Measurements from ENCODE around the gene USP40.

USP40 gene

DNA sequence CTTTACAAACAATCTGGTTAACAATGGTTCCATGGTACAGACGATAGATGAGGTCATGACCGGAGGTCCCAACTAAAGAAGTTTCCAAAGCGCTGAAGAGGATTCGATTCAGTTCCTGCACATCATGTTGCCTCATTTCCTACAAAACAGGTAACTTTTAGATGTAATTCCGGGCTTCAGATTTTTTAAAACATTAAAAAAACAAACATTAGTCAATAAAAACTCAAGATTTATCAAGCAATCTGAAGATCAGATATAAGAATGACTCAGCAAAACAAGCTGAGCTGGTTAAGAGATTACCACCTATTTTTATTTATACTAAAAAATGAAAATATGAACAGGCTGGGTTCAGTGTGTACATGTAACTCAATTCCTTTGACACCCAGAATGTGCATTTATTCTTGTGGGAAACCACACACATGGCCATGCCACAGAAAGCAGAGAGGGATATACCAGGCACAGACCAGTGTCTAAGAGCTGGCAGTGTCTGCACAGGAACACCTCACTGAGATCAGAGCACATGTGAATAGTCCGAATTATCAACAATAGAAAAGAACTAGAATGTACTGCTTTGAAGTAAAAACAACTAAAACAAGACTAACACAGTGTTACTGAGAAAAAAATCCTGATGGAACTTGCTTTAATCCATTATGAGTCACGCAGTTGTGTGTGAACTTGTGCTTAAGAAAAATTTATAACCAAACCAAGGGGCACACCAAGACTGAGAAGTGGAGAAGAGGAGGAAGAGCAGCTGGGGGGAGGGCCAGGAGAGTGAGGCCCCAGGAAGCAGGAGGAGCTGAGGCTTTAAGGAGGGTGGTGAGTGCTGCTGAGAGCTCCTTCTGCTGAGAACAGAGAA is 9.5 kb downstream of the USP40 start:
- DNase-seq: no peak

DNA sequence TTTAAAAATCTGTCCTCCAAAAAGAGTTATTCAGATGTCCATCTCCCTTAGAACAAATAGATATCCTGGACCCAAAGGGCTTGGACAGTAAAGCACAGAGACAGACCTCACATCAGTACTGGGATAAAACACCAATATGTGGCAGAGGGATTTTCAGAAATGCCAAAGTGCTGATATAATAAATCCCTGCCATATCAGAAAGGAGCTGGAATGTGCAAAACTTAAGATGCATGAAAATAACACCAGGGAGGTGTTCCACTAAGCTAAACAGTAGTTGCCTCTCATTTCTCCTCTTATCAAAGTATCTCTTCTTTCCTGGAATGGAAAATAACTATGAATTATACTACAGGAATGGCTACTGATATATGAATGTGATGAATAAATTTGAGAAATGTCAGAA is 13.2 kb downstream of the USP40 start:
- no peak for DNase-seq

DNA sequence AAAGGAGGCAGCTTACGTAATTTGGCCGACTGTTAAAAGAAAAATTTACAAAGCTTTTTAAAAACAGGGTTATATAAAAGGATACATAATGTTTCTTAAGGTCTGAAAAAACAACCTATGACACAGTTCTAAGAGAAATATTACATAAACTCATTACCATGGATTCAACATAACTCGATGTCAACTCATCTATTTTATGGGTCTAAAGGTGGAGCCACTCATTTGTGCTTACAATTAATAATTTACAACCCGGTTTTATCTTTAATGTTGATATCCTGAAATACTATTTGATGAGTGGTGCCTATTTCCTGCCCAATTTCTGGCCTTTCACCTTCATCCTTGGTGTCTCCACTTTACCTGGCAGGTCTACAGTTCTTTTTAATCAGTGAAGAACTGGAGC is 15.1 kb downstream of the USP40 start:
- DNase-seq: no peak

DNA sequence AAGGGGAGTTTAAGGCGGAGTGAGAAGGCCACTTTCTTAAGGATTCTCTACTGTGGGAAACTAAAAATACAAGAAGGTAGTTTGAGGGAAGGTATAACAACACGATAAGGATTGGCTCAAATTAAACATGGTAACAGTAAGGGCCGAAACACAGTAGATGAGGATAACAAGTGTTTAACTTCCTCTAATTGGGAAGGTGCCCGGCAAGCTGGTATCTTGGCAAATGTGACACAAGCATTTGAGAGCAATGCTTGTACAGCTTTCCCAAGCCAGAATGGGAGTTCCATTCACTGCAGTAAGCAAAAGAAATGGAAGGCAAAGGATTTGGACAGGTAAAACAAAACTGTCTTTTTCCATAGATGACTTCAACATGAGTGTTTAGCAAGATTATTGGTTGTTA is 19.8 kb downstream of the USP40 start:
- no peak for DNase-seq

DNA sequence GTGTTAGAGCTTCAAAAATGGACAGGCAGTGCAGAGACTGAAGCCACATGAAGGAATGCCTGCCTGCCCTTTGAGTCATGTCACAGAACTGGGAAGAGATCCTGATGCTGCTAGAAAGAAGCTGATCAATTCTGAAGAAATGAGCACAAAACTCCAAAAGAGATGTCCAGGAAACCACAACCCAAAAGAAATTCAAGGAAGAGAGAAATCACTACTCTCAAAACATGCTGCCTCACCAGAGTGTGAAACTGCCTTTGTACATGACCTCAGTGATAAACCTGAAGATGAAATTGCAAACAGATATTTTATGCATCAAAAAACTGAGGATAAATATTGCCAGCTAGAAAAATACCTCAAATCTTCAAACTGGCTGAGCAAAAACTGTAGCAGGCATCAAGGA is 20.5 kb downstream of the USP40 start:
- no peak for DNase-seq

DNA sequence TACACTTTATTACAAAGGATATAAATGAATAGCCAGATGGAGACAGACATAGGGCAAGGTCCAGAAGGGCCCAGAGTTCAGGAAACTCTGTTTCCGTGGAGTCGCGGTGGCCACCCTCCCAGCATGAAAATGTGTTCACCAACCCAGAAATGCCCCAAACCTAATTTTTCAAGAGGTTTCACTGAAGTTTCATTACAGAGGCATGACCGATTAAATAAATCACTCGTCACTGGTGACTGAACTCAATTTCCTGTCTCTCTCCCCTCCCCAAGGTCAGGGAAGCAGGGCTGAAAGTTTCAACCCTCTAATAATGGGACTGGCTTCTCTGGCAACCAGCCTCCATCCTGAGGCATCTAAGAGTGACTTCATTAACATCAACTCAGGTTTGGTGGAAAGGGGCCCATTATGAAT is 22.4 kb downstream of the USP40 start:
- no peak for DNase-seq

DNA sequence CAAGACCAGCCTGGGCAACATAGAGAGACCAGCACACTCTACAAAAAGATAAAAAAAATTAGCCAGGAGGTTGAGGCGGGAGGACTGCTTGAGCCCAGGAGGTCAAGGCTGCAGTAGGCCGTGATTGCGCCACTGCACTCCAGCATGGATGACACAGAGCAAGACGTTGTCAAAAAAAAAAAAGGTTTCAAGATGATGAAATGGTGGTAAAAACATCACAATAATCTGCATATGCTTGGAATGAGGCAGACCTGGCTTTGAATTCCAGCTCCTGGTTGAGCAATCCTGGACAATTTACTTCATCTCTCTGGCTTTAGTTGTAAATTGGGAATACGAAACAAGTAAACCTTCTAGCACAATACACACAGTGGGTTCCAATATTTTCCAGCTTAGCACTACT is 24.1 kb downstream of the USP40 start:
- no peak for DNase-seq

DNA sequence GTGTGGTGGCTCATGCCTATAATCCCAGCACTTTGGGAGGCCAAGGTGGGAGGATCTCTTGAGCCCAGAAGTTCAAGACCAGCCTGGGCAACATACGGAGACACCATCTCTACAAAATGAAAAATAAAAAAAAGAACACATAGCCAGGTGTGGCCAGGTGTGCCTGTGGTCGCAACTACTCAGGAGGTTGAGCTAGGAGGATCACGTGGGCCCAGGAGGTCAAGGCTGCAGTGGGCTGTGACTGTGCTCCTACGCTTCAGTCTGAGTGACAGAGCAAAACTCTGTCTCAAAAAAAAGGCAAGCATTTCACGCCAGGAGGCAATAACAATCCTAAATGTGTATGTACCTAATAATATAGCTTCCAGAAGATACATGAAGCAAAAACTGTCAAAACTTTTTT is 27.8 kb downstream of the USP40 start:
- DNase-seq: no peak

DNA sequence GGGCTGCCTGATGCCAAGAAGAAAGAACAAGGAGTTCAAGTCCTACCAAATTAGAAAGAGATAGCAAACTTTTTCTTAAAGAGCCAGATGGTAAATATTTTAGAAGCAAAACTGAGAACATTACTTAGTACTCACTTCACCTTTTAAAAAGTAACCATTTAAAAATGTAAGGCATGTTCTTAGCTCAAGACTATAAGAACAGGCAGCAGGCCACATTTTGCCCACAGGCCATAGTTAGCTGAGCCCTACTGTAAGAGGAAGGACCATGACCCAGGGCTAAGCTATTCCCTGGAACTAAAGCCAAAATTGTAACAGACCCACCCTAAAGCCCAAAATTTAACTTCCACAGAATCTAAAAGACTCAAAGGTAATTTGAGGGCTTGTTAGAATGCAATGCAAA is 31.3 kb downstream of the USP40 start:
- DNase-seq: no peak

DNA sequence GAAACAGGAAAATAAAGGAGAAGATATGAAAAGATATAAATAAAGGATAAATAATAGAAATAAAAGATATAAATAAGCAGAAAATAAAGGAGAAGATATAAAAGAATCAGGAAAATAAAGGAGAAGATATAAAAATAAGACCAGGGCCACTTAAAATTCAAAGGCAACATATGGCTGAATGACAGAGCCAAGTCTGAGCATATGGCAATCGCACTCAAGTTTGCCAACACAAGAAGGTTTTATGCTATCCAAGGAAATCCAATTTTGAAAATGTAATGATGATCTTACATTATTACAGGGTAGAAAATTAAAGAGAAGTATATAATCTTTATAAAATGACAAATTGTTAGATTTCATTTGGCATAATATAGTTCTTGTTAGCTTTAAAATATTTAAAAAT is 33.6 kb downstream of the USP40 start:
- DNase-seq: no peak

DNA sequence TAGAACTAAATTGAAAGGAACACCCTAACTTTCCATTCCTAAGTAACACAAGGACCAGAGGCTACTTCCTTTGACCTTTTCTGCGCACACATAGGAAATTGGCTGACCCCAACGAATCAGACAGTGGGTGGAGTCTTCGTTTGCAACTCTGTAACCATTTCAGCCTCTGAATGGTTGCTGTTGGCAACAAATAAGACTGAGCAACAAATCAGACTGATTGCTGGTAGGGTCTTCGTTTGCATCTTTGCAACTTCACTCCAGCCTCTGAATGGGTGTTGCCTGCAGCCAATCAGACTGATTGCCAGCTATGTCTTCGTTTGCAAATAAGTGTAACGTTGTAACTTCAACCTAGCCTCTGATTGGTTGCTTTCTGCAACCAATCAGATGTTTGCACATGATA is 34.6 kb downstream of the USP40 start:
- DNase-seq: no peak

DNA sequence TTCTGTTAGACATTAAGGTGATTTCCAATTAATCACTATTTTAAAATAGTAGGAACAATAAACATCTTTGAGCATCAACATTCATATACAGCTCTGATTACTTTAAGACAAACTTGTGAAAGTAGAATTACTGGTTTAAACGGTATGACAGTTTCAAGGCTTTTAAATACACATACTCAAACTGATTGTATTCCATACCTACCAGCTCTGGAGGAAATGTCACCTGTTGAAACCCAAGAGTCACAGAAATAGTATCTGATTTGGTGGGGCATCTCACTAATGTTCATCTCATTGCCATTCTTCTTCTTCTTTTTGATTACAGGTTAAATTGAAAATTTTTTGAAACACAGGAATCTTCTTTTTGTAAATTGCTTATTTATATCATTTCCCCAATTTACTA is 36.2 kb downstream of the USP40 start:
- DNase-seq: no peak

DNA sequence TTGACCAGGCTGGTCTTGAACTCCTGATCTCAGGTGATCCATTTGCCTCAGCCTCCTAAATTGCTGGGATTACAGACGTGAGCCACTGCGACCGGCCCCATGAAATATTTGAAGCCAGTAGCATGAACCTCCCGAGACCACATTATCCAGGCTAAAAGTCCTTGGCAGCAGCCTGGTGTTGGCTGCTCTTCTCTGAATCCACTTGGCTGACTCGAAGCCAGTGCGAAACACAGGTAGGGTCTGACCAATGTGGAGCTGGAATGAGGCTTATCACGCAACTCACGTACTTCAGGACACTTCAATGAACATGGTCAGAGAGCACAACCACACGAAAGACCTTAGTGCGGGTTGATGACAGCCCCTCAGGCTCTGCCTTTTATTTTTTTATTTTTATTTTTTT is 38.4 kb downstream of the USP40 start:
- DNase-seq: no peak

DNA sequence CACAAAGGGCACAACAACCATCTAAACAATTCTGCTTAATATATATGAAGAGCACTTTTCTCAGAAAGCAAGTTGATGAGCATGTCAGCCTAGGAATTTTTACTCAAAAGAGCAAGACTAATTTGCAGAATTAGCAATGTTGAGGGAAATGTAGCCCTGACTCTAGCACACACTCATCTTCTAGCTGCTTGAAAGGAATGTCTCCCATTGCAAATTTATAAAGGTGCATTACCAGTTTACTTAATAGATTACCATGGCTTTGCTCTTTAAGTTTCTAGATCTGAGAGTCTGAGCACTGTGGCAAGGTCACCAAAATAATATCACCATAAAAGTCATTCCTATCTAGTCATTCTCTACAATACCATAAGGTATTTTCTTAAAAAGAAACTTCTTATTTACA is 40.8 kb downstream of the USP40 start:
- no peak for DNase-seq

DNA sequence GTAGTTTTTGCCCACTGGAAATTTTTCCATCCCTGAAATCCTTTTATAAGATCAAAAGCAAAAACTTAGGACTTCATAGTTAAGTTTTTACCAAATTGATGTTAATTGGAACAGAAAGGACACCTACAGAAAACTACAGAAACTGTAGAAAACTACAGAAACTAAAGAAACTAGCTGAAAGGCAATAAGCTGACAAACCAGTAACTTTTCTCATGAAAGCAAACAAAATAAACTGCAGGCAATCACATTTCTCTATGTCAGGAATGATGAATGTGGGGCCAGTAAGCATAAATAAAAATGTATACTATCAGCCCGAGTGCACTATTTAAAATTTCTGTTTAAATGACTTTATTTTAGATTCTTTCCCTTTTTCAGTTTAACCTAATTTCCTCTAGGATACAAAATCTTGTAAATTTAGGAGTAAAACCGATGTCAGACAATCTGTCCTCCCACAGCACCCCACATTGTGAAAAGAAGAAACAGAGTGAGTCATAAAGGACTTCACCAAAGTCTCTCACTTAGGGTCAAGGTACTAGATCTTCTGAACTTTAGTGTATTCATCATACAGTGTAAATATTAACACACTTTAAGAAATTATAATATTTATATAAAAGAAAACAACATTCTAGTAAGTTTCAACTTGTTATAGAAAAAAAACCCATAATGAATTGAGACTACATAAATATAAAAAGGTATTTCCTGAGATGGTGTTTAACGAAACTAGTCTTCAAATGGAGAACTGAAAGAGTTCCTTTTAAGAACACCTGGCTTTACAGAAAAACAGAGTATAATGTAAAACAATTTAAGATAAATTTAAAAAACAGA is 46.6 kb downstream of the USP40 start:
- DNase-seq: no peak

DNA sequence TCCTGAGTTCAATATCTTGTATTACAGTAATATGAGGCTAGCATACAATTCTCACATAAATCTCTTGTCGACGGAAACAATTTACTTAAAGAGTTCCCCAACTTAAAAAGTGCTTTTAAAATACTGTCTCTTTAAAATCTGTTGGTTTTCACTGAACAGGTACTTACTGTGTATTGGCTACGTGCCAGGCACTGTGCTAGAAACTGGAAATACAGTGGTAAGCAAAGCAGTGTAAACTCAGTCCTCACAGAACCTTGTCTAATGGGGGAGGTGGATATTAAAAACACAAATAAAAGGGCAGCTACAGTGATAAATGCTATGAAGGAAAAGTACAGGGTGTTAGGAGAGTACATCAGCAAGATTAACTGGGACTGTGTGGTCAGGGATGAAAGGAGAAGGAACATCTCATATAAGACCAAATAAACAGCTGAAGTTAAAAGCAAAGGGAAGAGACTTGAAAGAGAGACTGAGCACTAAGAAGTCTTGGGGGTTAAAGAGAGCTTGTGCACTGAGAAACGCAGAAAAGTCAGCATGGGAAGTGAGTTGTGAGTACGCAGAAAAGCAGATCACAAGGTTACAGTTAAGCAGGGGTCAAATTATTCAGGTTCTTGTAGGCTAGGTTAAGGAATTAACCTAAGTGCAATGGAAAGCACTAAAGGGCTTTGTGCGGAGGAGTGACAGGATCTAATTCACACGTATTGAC is 52.5 kb downstream of the USP40 start:
- no peak for DNase-seq

DNA sequence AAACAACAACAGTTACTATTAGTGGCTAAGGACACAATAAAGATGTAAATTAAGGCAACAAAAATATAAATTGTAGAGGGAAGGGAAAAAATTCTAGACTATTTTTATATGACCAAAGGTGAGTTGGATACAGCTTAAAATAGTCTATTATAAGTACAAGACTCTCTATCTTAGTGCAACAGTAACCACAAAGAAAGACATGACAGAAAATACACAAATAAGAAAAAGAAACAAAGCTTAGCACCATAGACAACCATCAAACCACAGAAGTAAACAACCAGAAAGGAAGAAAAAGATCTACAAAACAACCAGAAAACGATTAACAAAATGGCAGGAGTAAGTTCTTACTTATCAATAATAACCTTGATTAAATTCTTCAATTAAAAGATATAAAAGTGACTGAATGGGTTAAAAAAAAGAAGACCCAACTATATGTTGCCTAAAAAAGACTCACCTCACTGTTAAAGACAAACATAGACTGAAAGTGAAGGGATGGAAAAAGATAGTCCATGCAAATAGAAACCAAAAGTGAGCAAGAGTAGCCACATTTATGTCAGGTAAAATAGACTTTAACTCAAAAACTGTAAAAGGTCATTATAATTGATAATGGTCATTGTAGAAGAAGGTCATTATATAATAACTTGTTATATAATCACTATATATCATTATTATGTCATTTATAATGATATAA is 62.5 kb downstream of the USP40 start:
- DNase-seq: no peak

DNA sequence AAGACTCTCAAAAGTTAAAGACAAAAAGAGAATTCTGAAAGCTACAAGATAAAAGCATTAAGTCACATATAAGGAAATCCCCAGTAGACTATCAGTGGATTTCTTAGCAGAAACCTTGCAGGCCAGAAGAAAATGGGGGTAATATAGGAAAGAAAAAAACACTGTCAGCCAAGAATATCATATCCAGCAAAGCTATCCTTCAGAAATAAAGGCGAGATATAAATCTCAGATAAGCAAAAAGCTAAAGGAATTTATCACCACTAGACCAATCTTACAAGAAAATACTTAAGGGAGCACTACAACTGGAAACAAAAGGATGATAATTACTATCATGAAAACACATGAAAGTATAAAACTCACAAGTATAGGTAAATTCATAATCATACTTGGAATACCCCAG is 63.1 kb downstream of the USP40 start:
- DNase-seq: no peak

DNA sequence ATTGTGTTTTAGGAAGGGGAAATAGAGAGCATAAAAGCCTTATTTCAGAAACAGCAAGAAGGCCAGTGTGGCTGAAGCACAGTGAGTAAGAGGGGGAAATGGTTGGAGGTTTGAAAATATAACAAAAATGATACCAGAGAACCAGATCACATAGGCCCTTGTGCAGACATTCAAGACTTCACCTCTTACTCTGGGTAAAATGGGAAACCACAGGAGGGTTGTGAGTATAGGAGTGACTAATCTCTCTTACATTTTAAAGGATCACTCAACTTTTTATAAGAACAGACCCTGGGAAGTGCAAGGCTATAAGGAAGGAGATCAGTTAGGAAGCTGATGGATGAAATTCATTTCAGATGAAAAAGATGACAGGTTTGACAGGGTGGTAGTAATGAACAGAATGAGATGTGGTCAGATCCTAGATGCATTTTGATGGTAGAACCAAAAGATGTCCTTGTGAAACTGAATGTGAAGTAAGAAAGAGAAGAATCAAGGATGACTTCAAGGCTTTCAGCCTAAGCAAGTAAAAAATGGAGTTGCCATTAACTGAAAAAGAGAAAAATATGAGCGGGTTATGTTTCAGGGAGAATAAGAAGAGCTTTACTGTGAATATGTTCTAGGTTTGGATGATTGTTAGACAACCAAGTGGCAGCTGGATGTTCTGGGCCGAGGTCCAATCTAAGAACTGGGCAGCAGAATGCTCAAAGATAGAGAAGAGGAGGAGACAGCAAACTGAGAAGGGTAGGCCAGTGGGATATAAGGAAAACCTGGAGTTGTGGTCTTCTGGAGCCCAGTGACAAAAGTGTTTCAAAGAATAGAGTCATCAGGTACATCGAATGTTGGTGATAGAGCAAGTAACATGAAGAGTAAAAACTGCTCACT is 65.1 kb downstream of the USP40 start:
- no peak for DNase-seq

DNA sequence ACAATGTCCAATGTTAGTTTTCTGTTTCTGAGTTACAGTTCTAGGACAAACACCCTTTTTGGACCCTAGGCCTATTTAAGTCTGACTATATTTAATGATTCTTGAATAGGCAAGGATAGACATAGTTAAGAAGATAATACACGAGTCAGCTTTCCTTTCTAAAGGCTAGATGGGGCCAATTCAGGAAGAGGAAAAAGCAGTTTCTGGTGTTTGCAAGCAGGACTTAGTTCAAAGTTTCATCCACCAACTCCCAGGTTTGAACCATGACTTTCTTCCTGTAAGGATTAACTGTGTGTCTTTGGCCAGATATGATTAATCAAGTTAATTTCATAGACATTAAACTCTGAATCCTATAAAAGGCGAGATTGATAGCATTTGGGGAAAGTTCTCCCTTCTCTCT is 66.7 kb downstream of the USP40 start:
- DNase-seq: no peak

DNA sequence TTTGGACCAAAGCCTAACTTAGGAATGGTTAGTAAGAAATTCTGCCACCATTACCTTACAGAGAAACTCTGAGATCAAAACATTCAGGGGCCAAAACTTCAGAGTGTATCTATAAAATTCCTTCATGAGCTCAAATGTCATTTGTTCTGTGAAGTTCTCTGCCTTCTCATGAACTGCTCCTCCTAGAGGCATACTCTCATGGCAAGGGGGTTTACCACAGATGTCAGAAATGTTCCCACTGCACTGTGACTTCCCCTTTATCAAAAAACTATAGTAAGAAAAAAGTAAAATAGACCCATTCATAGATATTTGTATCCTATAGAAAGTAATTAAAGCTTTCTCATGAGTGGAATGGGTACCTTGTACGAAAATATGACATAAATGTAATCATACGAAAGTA is 68.5 kb downstream of the USP40 start:
- DNase-seq: no peak

DNA sequence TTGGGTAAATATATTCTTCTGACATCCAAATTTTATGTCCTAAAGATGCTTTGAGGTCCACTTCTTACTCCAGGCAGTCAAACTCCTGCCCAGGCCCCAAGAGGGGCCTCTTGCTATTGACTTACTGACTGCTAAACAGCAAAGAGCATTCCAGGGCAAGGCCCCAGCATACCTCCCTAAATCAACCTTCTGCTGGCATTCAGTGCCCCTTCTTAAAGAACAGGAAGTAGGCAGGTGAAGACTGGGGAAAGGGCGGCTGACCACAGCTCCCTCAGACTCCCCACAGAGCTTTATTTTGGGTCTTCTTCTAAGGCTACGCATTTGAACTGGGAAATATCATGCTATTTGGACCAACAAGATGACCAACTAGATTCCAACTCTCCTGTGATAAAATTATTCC is 68.9 kb downstream of the USP40 start:
- DNase-seq: no peak
